22Rv1 (cell line): Measurements from ENCODE around the gene RNF213.

Source experiments
- ZFX ChIP-seq: fragments of 450-650 bp; IDR thresholded peaks from 2 replicates; pipeline ENCODE4 v1.6.1; 2017; ENCODE audit warnings: antibody characterized with exemption, borderline replicate concordance
- TF ChIP-seq, protein P1 (sequence below): fragments of 450-650 bp; IDR thresholded peaks from 2 replicates; pipeline ENCODE4 v1.5.1; 2017; ENCODE audit warnings: mild to moderate bottlenecking

DNA sequence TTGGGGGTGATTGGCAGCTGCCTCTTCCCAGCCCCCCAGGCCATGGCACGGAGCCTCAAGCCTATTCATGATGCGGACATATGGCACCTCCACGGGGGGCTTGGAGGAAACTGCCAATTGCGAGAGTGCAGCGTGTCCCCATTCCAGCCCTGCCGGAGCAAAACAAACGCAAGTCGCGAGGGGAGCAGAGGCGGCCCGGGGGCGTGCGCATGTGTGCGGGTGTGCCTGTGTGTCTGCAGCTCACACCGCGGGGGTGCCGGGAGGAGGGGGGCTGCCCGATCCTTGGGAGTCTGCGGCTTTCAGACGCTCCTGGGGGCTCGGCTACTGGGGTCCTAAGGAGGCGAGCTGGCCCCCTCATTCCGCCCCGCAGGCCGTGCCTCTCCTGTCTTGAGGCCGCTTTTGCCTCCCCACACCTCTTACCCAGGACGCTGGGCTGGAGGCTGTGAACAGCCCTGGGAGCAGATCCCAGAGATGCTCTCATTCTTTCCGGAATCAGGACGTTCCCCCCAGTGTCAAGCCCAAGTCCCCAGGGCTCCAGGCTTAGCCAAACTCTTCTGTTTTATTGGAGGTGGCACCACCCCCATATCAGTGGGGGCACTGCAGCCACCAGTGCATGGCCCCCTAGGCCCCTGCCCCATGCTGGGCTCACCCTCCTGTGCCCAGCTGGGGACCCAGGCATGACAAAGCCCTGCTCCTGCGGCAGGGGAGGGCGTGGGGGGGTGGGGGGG is 183.4 kb downstream of the RNF213 start:
- TF ChIP-seq, protein P1, sequence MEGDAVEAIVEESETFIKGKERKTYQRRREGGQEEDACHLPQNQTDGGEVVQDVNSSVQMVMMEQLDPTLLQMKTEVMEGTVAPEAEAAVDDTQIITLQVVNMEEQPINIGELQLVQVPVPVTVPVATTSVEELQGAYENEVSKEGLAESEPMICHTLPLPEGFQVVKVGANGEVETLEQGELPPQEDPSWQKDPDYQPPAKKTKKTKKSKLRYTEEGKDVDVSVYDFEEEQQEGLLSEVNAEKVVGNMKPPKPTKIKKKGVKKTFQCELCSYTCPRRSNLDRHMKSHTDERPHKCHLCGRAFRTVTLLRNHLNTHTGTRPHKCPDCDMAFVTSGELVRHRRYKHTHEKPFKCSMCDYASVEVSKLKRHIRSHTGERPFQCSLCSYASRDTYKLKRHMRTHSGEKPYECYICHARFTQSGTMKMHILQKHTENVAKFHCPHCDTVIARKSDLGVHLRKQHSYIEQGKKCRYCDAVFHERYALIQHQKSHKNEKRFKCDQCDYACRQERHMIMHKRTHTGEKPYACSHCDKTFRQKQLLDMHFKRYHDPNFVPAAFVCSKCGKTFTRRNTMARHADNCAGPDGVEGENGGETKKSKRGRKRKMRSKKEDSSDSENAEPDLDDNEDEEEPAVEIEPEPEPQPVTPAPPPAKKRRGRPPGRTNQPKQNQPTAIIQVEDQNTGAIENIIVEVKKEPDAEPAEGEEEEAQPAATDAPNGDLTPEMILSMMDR: no peak
- TF ChIP-seq ZFX: no peak
